K562 (cell line): ENCODE data around the gene KHSRP. TPM values are rescaled to one million over a fixed set of nuclear protein-coding genes. Genes with fewer than 3 reads are reported as not detected.
A peak's percentile ranks its signal among the peaks of the same experiment; 100 is the strongest.

Experiments
- ARID1B ChIP-seq: fragments of 450-650 bp; IDR thresholded peaks from 2 replicates; pipeline ENCODE4 v1.6.1; 2016; ENCODE audit warnings: antibody characterized with exemption, mild to moderate bottlenecking, inconsistent platforms
- BHLHE40 ChIP-seq: IDR thresholded peaks from 2 replicates; pipeline ENCODE4 v1.6.1; 2011; ENCODE audit warnings: low read length, improper control_type of control experiment
- BRD9 ChIP-seq: fragments of 450-650 bp; IDR thresholded peaks from 2 replicates; pipeline ENCODE4 v1.6.1; 2018; ENCODE audit warnings: low read depth; ENCODE audit not compliant: partially characterized antibody
- CHCHD3 ChIP-seq: fragments of 250-450 bp; sonication (Bioruptor Pico); IDR thresholded peaks from 2 replicates; pipeline ENCODE4 v2.1.2; 2022; ENCODE audit warnings: mild to moderate bottlenecking
- ELF4 ChIP-seq: fragments of 450-650 bp; formaldehyde crosslinking; IDR thresholded peaks from 2 replicates; pipeline ENCODE4 v1.4.0; 2022; ENCODE audit warnings: missing genetic modification characterization
- ESRRA ChIP-seq: fragments of 450-650 bp; IDR thresholded peaks from 2 replicates; pipeline ENCODE4 v1.6.1; 2014; ENCODE audit warnings: low read depth, mild to moderate bottlenecking, moderate library complexity, borderline replicate concordance
- GATAD2B ChIP-seq: fragments of 450-650 bp; IDR thresholded peaks from 2 replicates; pipeline ENCODE4 v1.6.1; 2017; ENCODE audit warnings: mild to moderate bottlenecking, borderline replicate concordance
- GTF2E2 ChIP-seq: fragments of 200-800 bp; sonication (Bioruptor generic); IDR thresholded peaks from 2 replicates; pipeline ENCODE4 v1.6.1; 2016; ENCODE audit warnings: missing genetic modification characterization, missing compliant biosample characterization
- HEY1 ChIP-seq: fragments of 250-450 bp; sonication (Bioruptor Pico); IDR thresholded peaks from 2 replicates; pipeline ENCODE4 v1.5.0; 2020; ENCODE audit warnings: mild to moderate bottlenecking, moderate library complexity, borderline replicate concordance
- HIVEP1 ChIP-seq: fragments of 250-450 bp; sonication (Bioruptor Pico); IDR thresholded peaks from 2 replicates; pipeline ENCODE4 v1.4.0; 2020; ENCODE audit warnings: mild to moderate bottlenecking
- KLF6 ChIP-seq: fragments of 250-450 bp; sonication (Bioruptor Pico); IDR thresholded peaks from 2 replicates; pipeline ENCODE4 v1.4.0; 2020; ENCODE audit warnings: mild to moderate bottlenecking, moderate library complexity, borderline replicate concordance
- LARP7 ChIP-seq: fragments of 450-650 bp; IDR thresholded peaks from 2 replicates; pipeline ENCODE4 v1.6.1; 2016
- NFATC3 ChIP-seq: fragments of 450-650 bp; IDR thresholded peaks from 2 replicates; pipeline ENCODE4 v1.6.1; 2017; ENCODE audit warnings: mild to moderate bottlenecking
- NFRKB ChIP-seq: fragments of 450-650 bp; IDR thresholded peaks from 2 replicates; pipeline ENCODE4 v1.6.1; 2016; ENCODE audit warnings: low read depth
- NR2F6 ChIP-seq: fragments of 450-650 bp; formaldehyde crosslinking; IDR thresholded peaks from 2 replicates; pipeline ENCODE4 v1.4.0; 2020; ENCODE audit warnings: mild to moderate bottlenecking
- POLR3A ChIP-seq: IDR thresholded peaks from 2 replicates; pipeline ENCODE4 v1.6.1; 2011; ENCODE audit warnings: borderline replicate concordance, mild to moderate bottlenecking, moderate library complexity; ENCODE audit not compliant: insufficient read length, insufficient read depth; ENCODE audit errors: extremely low read depth
- RAD21 ChIP-seq, 2 experiments: fragments of 250-450 bp in 1 of 2; fragments of 450-650 bp in 1 of 2; sonication (Bioruptor Pico) in 1 of 2; formaldehyde crosslinking in 1 of 2; IDR thresholded peaks in 1 of 2; conservative IDR thresholded peaks in 1 of 2; 2 replicates each; pipeline versions ENCODE4 v1.4.0 to v1.8.0; 2020 to 2022; ENCODE audit warnings: mild to moderate bottlenecking in 2 of 2, moderate library complexity in 1 of 2
- RBM22 ChIP-seq: fragments of 200-400 bp; formaldehyde crosslinking; IDR thresholded peaks from 2 replicates; pipeline ENCODE4 v1.6.1; 2018; ENCODE audit warnings: low read length, low read depth; ENCODE audit not compliant: poor library complexity, severe bottlenecking
- SIN3A ChIP-seq, 2 experiments: fragments of 150-350 bp in 1 of 2; IDR thresholded peaks; 2 replicates each; pipeline ENCODE4 v1.6.1; 2011 to 2016; ENCODE audit warnings: borderline replicate concordance in 2 of 2, low read depth in 2 of 2, low read length in 2 of 2, mild to moderate bottlenecking in 2 of 2, moderate library complexity in 2 of 2; ENCODE audit not compliant: control insufficient read depth in 1 of 2
- SUPT5H ChIP-seq: fragments of 450-650 bp; IDR thresholded peaks from 2 replicates; pipeline ENCODE4 v1.6.1; 2016
- TARDBP ChIP-seq: fragments of 450-650 bp; IDR thresholded peaks from 2 replicates; pipeline ENCODE4 v1.6.1; 2016
- TEAD1 ChIP-seq, 2 experiments: fragments of 450-650 bp in 1 of 2; sonication (generic) in 1 of 2; formaldehyde crosslinking; IDR thresholded peaks; 2 replicates each; pipeline versions ENCODE4 v1.4.0 to v1.8.0; 2020 to 2022; ENCODE audit warnings: mild to moderate bottlenecking in 2 of 2, missing genetic modification reagents in 1 of 2
- polyA plus RNA-seq, 8 experiments: library from polyadenylated mRNA; depleted of rRNA in 4 of 8; stranded (reverse) in 5 of 8; unstranded in 3 of 8; fragments of >200 nt; fragmentation: Nextera tagmentation in 2 of 8; fragmentation: Illumina TruSeq in 1 of 8; extraction: Ambion mirVana in 2 of 8; extraction: Trizol in 1 of 8; gene quantifications; 2 replicates each; pipeline versions ENCODE4 v1.2.1 to v1.2.3, GENCODE V29; 2011 to 2014; ENCODE audit warnings: inconsistent platforms in 1 of 8, missing spikeins in 1 of 8
- total RNA-seq, 7 experiments: library from RNA; depleted of rRNA in 6 of 7; stranded (reverse); fragments of >200 nt in 6 of 7; fragmentation: Illumina TruSeq in 2 of 7; extraction: Trizol in 2 of 7; gene quantifications; 2 replicates each; pipeline versions ENCODE4 v1.2.1 to v1.2.3, GENCODE V29; 2011 to 2021; ENCODE audit warnings: low replicate concordance in 1 of 7
- TF ChIP-seq, protein P1 (sequence below): fragments of 250-450 bp; sonication (Bioruptor Pico); IDR thresholded peaks from 2 replicates; pipeline ENCODE4 v1.4.0; 2020; ENCODE audit warnings: mild to moderate bottlenecking, moderate library complexity
- TF ChIP-seq, protein P2 (sequence below): fragments of 450-650 bp; formaldehyde crosslinking; IDR thresholded peaks from 2 replicates; pipeline ENCODE4 v1.4.0; 2022; ENCODE audit warnings: missing genetic modification characterization
- TF ChIP-seq, protein P3 (sequence below), 2 experiments: fragments of 450-650 bp in 1 of 2; sonication (generic) in 1 of 2; formaldehyde crosslinking; conservative IDR thresholded peaks; 2 replicates each; pipeline versions ENCODE4 v1.4.0 to v1.8.1; 2020 to 2022; ENCODE audit warnings: mild to moderate bottlenecking in 1 of 2, missing genetic modification reagents in 1 of 2

Gene KHSRP
- total and polyA plus RNA-seq, 9 of the 15 experiments (the other 6 are each of a cell fraction or from before 2014, with no cell fraction given): 4.2 to 564 (median 139) TPM

DNA sequence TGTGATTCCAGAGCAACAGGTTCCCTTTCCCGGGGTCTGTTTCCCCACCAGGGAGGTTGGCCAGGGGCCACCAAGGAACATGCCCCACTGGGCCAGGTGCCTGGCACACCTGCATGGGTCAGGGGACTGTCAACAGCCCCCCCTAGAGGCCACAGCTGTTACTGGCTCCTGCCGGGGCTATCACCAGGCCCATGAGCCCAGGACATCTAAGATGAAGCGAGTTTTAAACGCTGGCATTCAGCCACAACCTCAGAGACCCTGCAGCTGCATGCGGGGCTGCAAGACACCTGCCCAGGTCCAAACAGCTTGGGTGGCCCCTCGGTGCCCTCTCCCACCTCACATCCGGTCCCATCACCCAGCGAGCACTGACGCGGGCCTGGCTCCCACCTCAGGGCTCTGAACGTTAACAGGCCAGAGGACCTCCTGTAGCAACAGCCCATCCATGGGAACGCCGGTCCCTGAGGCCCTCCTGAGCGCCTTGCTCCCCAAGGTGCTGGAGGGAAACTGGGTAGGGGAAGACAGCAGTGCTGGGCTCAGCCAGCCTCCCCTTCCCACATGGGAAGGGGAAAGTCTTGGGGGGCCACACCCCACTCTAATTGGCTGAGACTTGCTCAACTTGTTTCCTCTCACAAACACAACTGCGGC, 12.0 kb downstream of the KHSRP start (continued):
- TF ChIP-seq, protein P1, sequence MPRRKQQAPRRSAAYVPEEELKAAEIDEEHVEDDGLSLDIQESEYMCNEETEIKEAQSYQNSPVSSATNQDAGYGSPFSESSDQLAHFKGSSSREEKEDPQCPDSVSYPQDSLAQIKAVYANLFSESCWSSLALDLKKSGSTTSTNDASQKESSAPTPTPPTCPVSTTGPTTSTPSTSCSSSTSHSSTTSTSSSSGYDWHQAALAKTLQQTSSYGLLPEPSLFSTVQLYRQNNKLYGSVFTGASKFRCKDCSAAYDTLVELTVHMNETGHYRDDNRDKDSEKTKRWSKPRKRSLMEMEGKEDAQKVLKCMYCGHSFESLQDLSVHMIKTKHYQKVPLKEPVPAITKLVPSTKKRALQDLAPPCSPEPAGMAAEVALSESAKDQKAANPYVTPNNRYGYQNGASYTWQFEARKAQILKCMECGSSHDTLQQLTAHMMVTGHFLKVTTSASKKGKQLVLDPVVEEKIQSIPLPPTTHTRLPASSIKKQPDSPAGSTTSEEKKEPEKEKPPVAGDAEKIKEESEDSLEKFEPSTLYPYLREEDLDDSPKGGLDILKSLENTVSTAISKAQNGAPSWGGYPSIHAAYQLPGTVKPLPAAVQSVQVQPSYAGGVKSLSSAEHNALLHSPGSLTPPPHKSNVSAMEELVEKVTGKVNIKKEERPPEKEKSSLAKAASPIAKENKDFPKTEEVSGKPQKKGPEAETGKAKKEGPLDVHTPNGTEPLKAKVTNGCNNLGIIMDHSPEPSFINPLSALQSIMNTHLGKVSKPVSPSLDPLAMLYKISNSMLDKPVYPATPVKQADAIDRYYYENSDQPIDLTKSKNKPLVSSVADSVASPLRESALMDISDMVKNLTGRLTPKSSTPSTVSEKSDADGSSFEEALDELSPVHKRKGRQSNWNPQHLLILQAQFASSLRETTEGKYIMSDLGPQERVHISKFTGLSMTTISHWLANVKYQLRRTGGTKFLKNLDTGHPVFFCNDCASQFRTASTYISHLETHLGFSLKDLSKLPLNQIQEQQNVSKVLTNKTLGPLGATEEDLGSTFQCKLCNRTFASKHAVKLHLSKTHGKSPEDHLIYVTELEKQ (CRISPR knock-in tag): no peak
- no peak for TF ChIP-seq ESRRA
- no peak for TF ChIP-seq TARDBP
- no peak for TF ChIP-seq RBM22
- TF ChIP-seq LARP7: no peak
- TF ChIP-seq GTF2E2 (tag): no peak
- no peak for TF ChIP-seq NR2F6
- TF ChIP-seq, protein P2, sequence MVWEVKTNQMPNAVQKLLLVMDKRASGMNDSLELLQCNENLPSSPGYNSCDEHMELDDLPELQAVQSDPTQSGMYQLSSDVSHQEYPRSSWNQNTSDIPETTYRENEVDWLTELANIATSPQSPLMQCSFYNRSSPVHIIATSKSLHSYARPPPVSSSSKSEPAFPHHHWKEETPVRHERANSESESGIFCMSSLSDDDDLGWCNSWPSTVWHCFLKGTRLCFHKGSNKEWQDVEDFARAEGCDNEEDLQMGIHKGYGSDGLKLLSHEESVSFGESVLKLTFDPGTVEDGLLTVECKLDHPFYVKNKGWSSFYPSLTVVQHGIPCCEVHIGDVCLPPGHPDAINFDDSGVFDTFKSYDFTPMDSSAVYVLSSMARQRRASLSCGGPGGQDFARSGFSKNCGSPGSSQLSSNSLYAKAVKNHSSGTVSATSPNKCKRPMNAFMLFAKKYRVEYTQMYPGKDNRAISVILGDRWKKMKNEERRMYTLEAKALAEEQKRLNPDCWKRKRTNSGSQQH (CRISPR knock-in tag): no peak
- no peak for TF ChIP-seq CHCHD3 (CRISPR knock-in tag)
- peak in 1 of 2 experiments; percentile 51; a peak in 2 of 4 replicates for TF ChIP-seq RAD21 (CRISPR knock-in tag; conservative IDR thresholded peaks at IDR 0.05 in 1 of 2, IDR thresholded peaks at IDR 0.05 in 1 of 2)
- TF ChIP-seq SUPT5H: peak; percentile 78
- TF ChIP-seq POLR3A: no peak
- TF ChIP-seq SIN3A (IDR thresholded peaks at IDR 0.05; ENCODE audit: borderline replicate concordance in 2 of 2, control insufficient read depth in 1 of 2, low read depth in 2 of 2, low read length in 2 of 2): peak in 1 of 2 experiments; percentile 29; a peak in 1 of 4 replicates
- TF ChIP-seq, protein P3, sequence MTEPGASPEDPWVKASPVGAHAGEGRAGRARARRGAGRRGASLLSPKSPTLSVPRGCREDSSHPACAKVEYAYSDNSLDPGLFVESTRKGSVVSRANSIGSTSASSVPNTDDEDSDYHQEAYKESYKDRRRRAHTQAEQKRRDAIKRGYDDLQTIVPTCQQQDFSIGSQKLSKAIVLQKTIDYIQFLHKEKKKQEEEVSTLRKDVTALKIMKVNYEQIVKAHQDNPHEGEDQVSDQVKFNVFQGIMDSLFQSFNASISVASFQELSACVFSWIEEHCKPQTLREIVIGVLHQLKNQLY (CRISPR knock-in tag; conservative IDR thresholded peaks at IDR 0.05): no peak
- no peak for TF ChIP-seq HIVEP1 (CRISPR knock-in tag)
- TF ChIP-seq BRD9: no peak
- TF ChIP-seq KLF6 (CRISPR knock-in tag): no peak
- TF ChIP-seq TEAD1 (CRISPR knock-in tag; IDR thresholded peaks at IDR 0.05): no peak
- no peak for TF ChIP-seq NFATC3
- TF ChIP-seq NFRKB: no peak
- TF ChIP-seq GATAD2B: no peak
- TF ChIP-seq BHLHE40: no peak
- no peak for TF ChIP-seq ARID1B
- no peak for TF ChIP-seq HEY1 (CRISPR knock-in tag)
- TF ChIP-seq ELF4: no peak
